HL-60/S4 (cell line): Measurements from ENCODE around the gene MOAP1.

ENCODE experiments used
- in situ Hi-C: fragments of 300-500 bp; cut with MboI; formaldehyde crosslinking; loops from 2 replicates; pipeline ENCODE4 v1.14.3; 2022; ENCODE audit warnings: low sequenced_read_pairs

MOAP1 gene

GRCh38 chr14:93150227-93151208 lies 34.2 kb downstream of the MOAP1 start:
- in situ Hi-C loops: no loop called here

- in situ Hi-C loops: no loop called here
These were observed 35.7 kb downstream of the MOAP1 start for GRCh38 chr14:93148979-93149378.

GRCh38 chr14:93146119-93146518 lies 38.6 kb downstream of the MOAP1 start:
- in situ Hi-C loops: no loop called here

- in situ Hi-C loops: no loop called here
These were observed 41.6 kb downstream of the MOAP1 start for GRCh38 chr14:93142854-93143652.

GRCh38 chr14:93137864-93138263 lies 46.8 kb downstream of the MOAP1 start:
- in situ Hi-C loops: loop anchor here (5.0 kb wide), 1 partner anchor 186 kb away; no protein-coding TSS in a partner anchor

GRCh38 chr14:93136508-93136907 lies 48.2 kb downstream of the MOAP1 start:
- in situ Hi-C loops: loop anchor here (5.0 kb wide), 1 partner anchor 184 kb away; no protein-coding TSS in a partner anchor

GRCh38 chr14:93136009-93136408 lies 48.7 kb downstream of the MOAP1 start:
- in situ Hi-C loops: loop anchor here (5.0 kb wide), 1 partner anchor 184 kb away; no protein-coding TSS in a partner anchor

GRCh38 chr14:93135399-93135798 lies 49.3 kb downstream of the MOAP1 start:
- in situ Hi-C loops: loop anchor here (5.0 kb wide), 1 partner anchor 183 kb away; no protein-coding TSS in a partner anchor

- in situ Hi-C loops: no loop called here
These were observed 51.2 kb downstream of the MOAP1 start for GRCh38 chr14:93133464-93133863.

- in situ Hi-C loops: no loop called here
These were observed 52.1 kb downstream of the MOAP1 start for GRCh38 chr14:93132472-93133065.
